GM12892 (cell line): Measurements from ENCODE around the gene KPNB1.

Experiments used
- POLR2A ChIP-seq: IDR thresholded peaks from 2 replicates; pipeline ENCODE4 v1.6.1; 2011; ENCODE audit warnings: low read depth, low read length, control low read depth
- TAF1 ChIP-seq: IDR thresholded peaks from 2 replicates; pipeline ENCODE4 v1.6.1; 2011; ENCODE audit warnings: low read depth, mild to moderate bottlenecking, control low read depth, low read length, borderline replicate concordance

GRCh38 chr17:47675380-47676198 is 25.9 kb downstream of the KPNB1 start:
- TF ChIP-seq TAF1 (no peak), POLR2A (no peak; the same call in 1 of the 2 replicates)
